Large intestine (tissue), 3 donors: ENCODE data around the gene MTURN. TPM values are rescaled to one million over a fixed set of nuclear protein-coding genes. Genes with fewer than 3 reads are reported as not detected.

ENCODE experiments used
- DNase-seq, 2 donors: peaks; one replicate each; pipeline versions ENCODE4 v3.0.0 to v3.0.0-alpha.2; 2013
- H3K27ac ChIP-seq: one replicate; pipeline ENCODE4 v1.5.1; 2013; ENCODE audit warnings: low read length
- H3K27me3 ChIP-seq: 2 replicates; pipeline ENCODE4 v1.6.1; 2013; ENCODE audit warnings: low read length; ENCODE audit not compliant: control insufficient read depth, insufficient read depth
- H3K36me3 ChIP-seq: 2 replicates; pipeline ENCODE4 v1.6.1; 2013; ENCODE audit warnings: low read length; ENCODE audit not compliant: control insufficient read depth, insufficient read depth
- H3K4me1 ChIP-seq: one replicate; pipeline ENCODE4 v1.6.1; 2013; ENCODE audit warnings: low read length; ENCODE audit not compliant: control insufficient read depth, insufficient read depth
- H3K4me3 ChIP-seq: one replicate; pipeline ENCODE4 v1.5.1; 2013; ENCODE audit warnings: low read length
- H3K9me3 ChIP-seq: one replicate; pipeline ENCODE4 v1.6.1; 2013; ENCODE audit warnings: mild to moderate bottlenecking, low read depth, low read length, moderate library complexity; ENCODE audit not compliant: control insufficient read depth
- WGBS: methylation state at CpG from one replicate; pipeline ENCODE4 v1.1.5; 2013; ENCODE audit warnings: low lambda C conversion rate; ENCODE audit not compliant: insufficient coverage; 5-methylcytosine and 5-hydroxymethylcytosine counted together
- polyA plus RNA-seq: library from polyadenylated mRNA; unstranded; fragments of 120-200 nt; gene quantifications from one replicate; pipeline ENCODE4 v1.2.1, GENCODE V29; 2013

MTURN gene
- polyA plus RNA-seq, 1 donor, result 18.9 TPM

- no peaks in the 10 kb centered on the region for H3K4me1 ChIP-seq
- WGBS, result no CpG with 5 or more reads among the region's 13 CpGs
- peak in 1 of 2 donors; percentile 28 for DNase-seq
These were observed 11.4 kb downstream of the MTURN start for GRCh38 chr7:30146127-30146612.

GRCh38 chr7:30147223-30147622 lies 12.4 kb downstream of the MTURN start:
- H3K36me3 ChIP-seq, result no peaks in the 10 kb centered on the region
- DNase-seq, result no peak
- WGBS, result no CpG with 5 or more reads among the region's 4 CpGs
- H3K9me3 ChIP-seq, result no peaks in the 10 kb centered on the region
- no peak overlapping the region for H3K27ac ChIP-seq
- H3K4me1 ChIP-seq, result no peaks in the 10 kb centered on the region
- H3K4me3 ChIP-seq, result no peak overlapping the region
- H3K27me3 ChIP-seq, result no peaks in the 10 kb centered on the region

More at GRCh38 chr7:30146127-30146612, 11.4 kb downstream of the MTURN start:
- Histone ChIP-seq H3K27ac (no peak overlapping the region), H3K27me3 (no peaks in the 10 kb centered on the region), H3K36me3 (no peaks in the 10 kb centered on the region), H3K4me3 (no peak overlapping the region), H3K9me3 (no peaks in the 10 kb centered on the region)

GRCh38 chr7:30147785-30148184 lies 13.0 kb downstream of the MTURN start:
- no peak for DNase-seq
- no peak overlapping the region for H3K27ac ChIP-seq
- no peaks in the 10 kb centered on the region for H3K27me3 ChIP-seq
- H3K36me3 ChIP-seq, result no peaks in the 10 kb centered on the region
- WGBS, result 100% methylated on average over 1 of the region's 2 CpGs
- no peak overlapping the region for H3K4me3 ChIP-seq
- H3K9me3 ChIP-seq, result no peaks in the 10 kb centered on the region
- H3K4me1 ChIP-seq, result no peaks in the 10 kb centered on the region

GRCh38 chr7:30148426-30148825 lies 13.6 kb downstream of the MTURN start:
- no peaks in the 10 kb centered on the region for H3K9me3 ChIP-seq
- no peak overlapping the region for H3K4me3 ChIP-seq
- H3K27ac ChIP-seq, result no peak overlapping the region
- DNase-seq, result no peak
- no peaks in the 10 kb centered on the region for H3K27me3 ChIP-seq
- peaks cover 2% of the 10 kb centered on the region for H3K4me1 ChIP-seq
- no CpG with 5 or more reads among the region's 5 CpGs for WGBS
- no peaks in the 10 kb centered on the region for H3K36me3 ChIP-seq

- H3K36me3 ChIP-seq, result no peaks in the 10 kb centered on the region
- peaks cover 4% of the 10 kb centered on the region for H3K4me1 ChIP-seq
- no peaks in the 10 kb centered on the region for H3K9me3 ChIP-seq
- H3K4me3 ChIP-seq, result no peak overlapping the region
- H3K27ac ChIP-seq, result no peak overlapping the region
- DNase-seq, result no peak
- WGBS, result no CpG with 5 or more reads among the region's 13 CpGs
- H3K27me3 ChIP-seq, result no peaks in the 10 kb centered on the region
These were observed 14.2 kb downstream of the MTURN start for GRCh38 chr7:30148951-30149459.

- Histone ChIP-seq H3K27ac (no peak overlapping the region), H3K4me3 (no peak overlapping the region), H3K36me3 (no peaks in the 10 kb centered on the region), H3K27me3 (no peaks in the 10 kb centered on the region), H3K4me1 (peaks cover 6% of the 10 kb centered on the region), H3K9me3 (no peaks in the 10 kb centered on the region)
- WGBS, result 100% methylated on average over 2 of the region's 7 CpGs
- no peak for DNase-seq
These were observed 15.0 kb downstream of the MTURN start for GRCh38 chr7:30149640-30150272.

GRCh38 chr7:30150711-30151110 lies 15.9 kb downstream of the MTURN start:
- Histone ChIP-seq H3K4me3 (no peak overlapping the region), H3K27ac (no peak overlapping the region), H3K27me3 (no peaks in the 10 kb centered on the region), H3K9me3 (no peaks in the 10 kb centered on the region), H3K4me1 (peaks cover 6% of the 10 kb centered on the region), H3K36me3 (no peaks in the 10 kb centered on the region)
- no peak for DNase-seq
- WGBS, result no CpG with 5 or more reads among the region's 7 CpGs

GRCh38 chr7:30154111-30154587 lies 19.4 kb downstream of the MTURN start:
- no peaks in the 10 kb centered on the region for H3K9me3 ChIP-seq
- no peak overlapping the region for H3K27ac ChIP-seq
- no peak overlapping the region for H3K4me3 ChIP-seq
- 40% methylated on average over 1 of the region's 9 CpGs for WGBS
- H3K36me3 ChIP-seq, result no peaks in the 10 kb centered on the region
- H3K4me1 ChIP-seq, result peaks cover 6% of the 10 kb centered on the region
- no peaks in the 10 kb centered on the region for H3K27me3 ChIP-seq
- DNase-seq, result peak in 1 of 2 donors; percentile 50

GRCh38 chr7:30155481-30155880 lies 20.7 kb downstream of the MTURN start:
- no peaks in the 10 kb centered on the region for H3K36me3 ChIP-seq
- no peaks in the 10 kb centered on the region for H3K9me3 ChIP-seq
- DNase-seq, result no peak
- H3K4me3 ChIP-seq, result no peak overlapping the region
- no peaks in the 10 kb centered on the region for H3K27me3 ChIP-seq
- WGBS, result 100% methylated on average over 1 of the region's 8 CpGs
- H3K27ac ChIP-seq, result no peak overlapping the region
- H3K4me1 ChIP-seq, result peaks cover 17% of the 10 kb centered on the region

GRCh38 chr7:30157204-30157603 lies 22.4 kb downstream of the MTURN start:
- DNase-seq, result no peak
- no peaks in the 10 kb centered on the region for H3K36me3 ChIP-seq
- WGBS, result no CpG with 5 or more reads among the region's 9 CpGs
- no peaks in the 10 kb centered on the region for H3K9me3 ChIP-seq
- no peak overlapping the region for H3K4me3 ChIP-seq
- H3K27me3 ChIP-seq, result no peaks in the 10 kb centered on the region
- peaks cover 17% of the 10 kb centered on the region for H3K4me1 ChIP-seq
- no peak overlapping the region for H3K27ac ChIP-seq

GRCh38 chr7:30159163-30159562 lies 24.4 kb downstream of the MTURN start:
- no peak overlapping the region for H3K4me3 ChIP-seq
- peak overlapping the region; percentile 9 for H3K27ac ChIP-seq
- 83% methylated on average over 1 of the region's 4 CpGs for WGBS
- no peaks in the 10 kb centered on the region for H3K9me3 ChIP-seq
- peak; percentile 70 to 80 for DNase-seq
- peaks cover 13% of the 10 kb centered on the region for H3K4me1 ChIP-seq
- H3K27me3 ChIP-seq, result no peaks in the 10 kb centered on the region
- no peaks in the 10 kb centered on the region for H3K36me3 ChIP-seq
